Liver (tissue), 3 donors: ENCODE results near the gene BTN3A1.

Experiments used
- HNF4G ChIP-seq: IDR thresholded peaks from 2 replicates; pipeline ENCODE4 v1.6.1; 2016; ENCODE audit warnings: antibody characterized with exemption
- RAD21 ChIP-seq, 2 donors: IDR thresholded peaks; 2 replicates each; pipeline ENCODE4 v1.6.1; 2016; ENCODE audit warnings: antibody characterized with exemption in 2 of 2, mild to moderate bottlenecking in 2 of 2
- SP1 ChIP-seq: IDR thresholded peaks from 2 replicates; pipeline ENCODE4 v1.6.1; 2018; ENCODE audit warnings: antibody characterized with exemption, mild to moderate bottlenecking
- TAF1 ChIP-seq: conservative IDR thresholded peaks from 2 replicates; pipeline ENCODE4 v1.6.1; 2016; ENCODE audit warnings: antibody characterized with exemption, mild to moderate bottlenecking
- YY1 ChIP-seq: IDR thresholded peaks from 2 replicates; pipeline ENCODE4 v1.6.1; 2016; ENCODE audit warnings: antibody characterized with exemption, mild to moderate bottlenecking
- TF ChIP-seq, protein P1 (sequence below): fragments of 150-350 bp; IDR thresholded peaks from 2 replicates; pipeline ENCODE4 v1.5.1; 2017; ENCODE audit warnings: improper control_type of control experiment, low read depth, low read length; ENCODE audit not compliant: missing input control
- TF ChIP-seq, protein P2 (sequence below): IDR thresholded peaks from 2 replicates; pipeline ENCODE4 v1.6.1; 2016; ENCODE audit warnings: antibody characterized with exemption, mild to moderate bottlenecking
- TF ChIP-seq, protein P3 (sequence below): IDR thresholded peaks from 2 replicates; pipeline ENCODE4 v1.6.1; 2016; ENCODE audit warnings: antibody characterized with exemption
- donor health status: healthy.
- donor health status: healthy.

DNA sequence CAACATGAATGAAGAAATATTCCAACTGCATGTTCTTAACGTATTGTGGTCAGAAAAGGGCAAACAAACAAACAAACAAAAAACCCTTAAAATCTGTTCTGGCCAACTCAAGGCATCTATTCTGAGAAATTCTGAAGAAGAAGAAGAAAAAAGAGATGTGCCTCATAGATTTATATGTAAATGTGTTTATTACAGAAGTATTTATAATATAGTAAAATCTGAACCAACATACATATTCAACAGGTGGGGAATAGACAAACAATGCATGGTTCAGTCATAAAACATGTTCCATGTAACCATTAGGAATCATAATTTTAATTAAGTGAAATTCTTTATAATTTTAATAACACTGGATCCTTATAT, 36.5 kb upstream of the BTN3A1 start:
- TF ChIP-seq, protein P1, sequence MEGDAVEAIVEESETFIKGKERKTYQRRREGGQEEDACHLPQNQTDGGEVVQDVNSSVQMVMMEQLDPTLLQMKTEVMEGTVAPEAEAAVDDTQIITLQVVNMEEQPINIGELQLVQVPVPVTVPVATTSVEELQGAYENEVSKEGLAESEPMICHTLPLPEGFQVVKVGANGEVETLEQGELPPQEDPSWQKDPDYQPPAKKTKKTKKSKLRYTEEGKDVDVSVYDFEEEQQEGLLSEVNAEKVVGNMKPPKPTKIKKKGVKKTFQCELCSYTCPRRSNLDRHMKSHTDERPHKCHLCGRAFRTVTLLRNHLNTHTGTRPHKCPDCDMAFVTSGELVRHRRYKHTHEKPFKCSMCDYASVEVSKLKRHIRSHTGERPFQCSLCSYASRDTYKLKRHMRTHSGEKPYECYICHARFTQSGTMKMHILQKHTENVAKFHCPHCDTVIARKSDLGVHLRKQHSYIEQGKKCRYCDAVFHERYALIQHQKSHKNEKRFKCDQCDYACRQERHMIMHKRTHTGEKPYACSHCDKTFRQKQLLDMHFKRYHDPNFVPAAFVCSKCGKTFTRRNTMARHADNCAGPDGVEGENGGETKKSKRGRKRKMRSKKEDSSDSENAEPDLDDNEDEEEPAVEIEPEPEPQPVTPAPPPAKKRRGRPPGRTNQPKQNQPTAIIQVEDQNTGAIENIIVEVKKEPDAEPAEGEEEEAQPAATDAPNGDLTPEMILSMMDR, result no peak
- TF ChIP-seq, protein P2, sequence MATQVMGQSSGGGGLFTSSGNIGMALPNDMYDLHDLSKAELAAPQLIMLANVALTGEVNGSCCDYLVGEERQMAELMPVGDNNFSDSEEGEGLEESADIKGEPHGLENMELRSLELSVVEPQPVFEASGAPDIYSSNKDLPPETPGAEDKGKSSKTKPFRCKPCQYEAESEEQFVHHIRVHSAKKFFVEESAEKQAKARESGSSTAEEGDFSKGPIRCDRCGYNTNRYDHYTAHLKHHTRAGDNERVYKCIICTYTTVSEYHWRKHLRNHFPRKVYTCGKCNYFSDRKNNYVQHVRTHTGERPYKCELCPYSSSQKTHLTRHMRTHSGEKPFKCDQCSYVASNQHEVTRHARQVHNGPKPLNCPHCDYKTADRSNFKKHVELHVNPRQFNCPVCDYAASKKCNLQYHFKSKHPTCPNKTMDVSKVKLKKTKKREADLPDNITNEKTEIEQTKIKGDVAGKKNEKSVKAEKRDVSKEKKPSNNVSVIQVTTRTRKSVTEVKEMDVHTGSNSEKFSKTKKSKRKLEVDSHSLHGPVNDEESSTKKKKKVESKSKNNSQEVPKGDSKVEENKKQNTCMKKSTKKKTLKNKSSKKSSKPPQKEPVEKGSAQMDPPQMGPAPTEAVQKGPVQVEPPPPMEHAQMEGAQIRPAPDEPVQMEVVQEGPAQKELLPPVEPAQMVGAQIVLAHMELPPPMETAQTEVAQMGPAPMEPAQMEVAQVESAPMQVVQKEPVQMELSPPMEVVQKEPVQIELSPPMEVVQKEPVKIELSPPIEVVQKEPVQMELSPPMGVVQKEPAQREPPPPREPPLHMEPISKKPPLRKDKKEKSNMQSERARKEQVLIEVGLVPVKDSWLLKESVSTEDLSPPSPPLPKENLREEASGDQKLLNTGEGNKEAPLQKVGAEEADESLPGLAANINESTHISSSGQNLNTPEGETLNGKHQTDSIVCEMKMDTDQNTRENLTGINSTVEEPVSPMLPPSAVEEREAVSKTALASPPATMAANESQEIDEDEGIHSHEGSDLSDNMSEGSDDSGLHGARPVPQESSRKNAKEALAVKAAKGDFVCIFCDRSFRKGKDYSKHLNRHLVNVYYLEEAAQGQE, result no peak
- TF ChIP-seq HNF4G, result no peak
- no peak for TF ChIP-seq SP1
- TF ChIP-seq RAD21 (IDR thresholded peaks at IDR 0.05), result no peak
- no peak for TF ChIP-seq TAF1
- TF ChIP-seq, protein P3, sequence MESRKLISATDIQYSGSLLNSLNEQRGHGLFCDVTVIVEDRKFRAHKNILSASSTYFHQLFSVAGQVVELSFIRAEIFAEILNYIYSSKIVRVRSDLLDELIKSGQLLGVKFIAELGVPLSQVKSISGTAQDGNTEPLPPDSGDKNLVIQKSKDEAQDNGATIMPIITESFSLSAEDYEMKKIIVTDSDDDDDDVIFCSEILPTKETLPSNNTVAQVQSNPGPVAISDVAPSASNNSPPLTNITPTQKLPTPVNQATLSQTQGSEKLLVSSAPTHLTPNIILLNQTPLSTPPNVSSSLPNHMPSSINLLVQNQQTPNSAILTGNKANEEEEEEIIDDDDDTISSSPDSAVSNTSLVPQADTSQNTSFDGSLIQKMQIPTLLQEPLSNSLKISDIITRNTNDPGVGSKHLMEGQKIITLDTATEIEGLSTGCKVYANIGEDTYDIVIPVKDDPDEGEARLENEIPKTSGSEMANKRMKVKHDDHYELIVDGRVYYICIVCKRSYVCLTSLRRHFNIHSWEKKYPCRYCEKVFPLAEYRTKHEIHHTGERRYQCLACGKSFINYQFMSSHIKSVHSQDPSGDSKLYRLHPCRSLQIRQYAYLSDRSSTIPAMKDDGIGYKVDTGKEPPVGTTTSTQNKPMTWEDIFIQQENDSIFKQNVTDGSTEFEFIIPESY, result no peak
- TF ChIP-seq YY1, result no peak
